Gastroesophageal sphincter (tissue), 3 donors: ENCODE measurements around the gene ADH6.

Experiments
- EP300 ChIP-seq: sonication (generic); formaldehyde crosslinking; IDR thresholded peaks from one replicate; pipeline ENCODE4 v1.6.1; 2017; ENCODE audit warnings: antibody characterized with exemption, mild to moderate bottlenecking
- POLR2A ChIP-seq, 2 donors: fragments of 450-650 bp; IDR thresholded peaks; one replicate each; pipeline ENCODE4 v1.6.1; 2017; ENCODE audit warnings: antibody characterized with exemption in 2 of 2, mild to moderate bottlenecking in 2 of 2, moderate library complexity in 1 of 2
- POLR2AphosphoS5 ChIP-seq: sonication (generic); formaldehyde crosslinking; IDR thresholded peaks from one replicate; pipeline ENCODE4 v1.6.1; 2017; ENCODE audit warnings: antibody characterized with exemption
- TF ChIP-seq, protein P1 (sequence below), 4 experiments: fragments of 200-600 bp in 2 of 4; fragments of 450-650 bp in 2 of 4; sonication (generic) in 1 of 4; IDR thresholded peaks; one replicate each; pipeline ENCODE4 v1.5.1; 2017 to 2019; ENCODE audit warnings: antibody characterized with exemption in 4 of 4, mild to moderate bottlenecking in 2 of 4, moderate library complexity in 2 of 4

DNA sequence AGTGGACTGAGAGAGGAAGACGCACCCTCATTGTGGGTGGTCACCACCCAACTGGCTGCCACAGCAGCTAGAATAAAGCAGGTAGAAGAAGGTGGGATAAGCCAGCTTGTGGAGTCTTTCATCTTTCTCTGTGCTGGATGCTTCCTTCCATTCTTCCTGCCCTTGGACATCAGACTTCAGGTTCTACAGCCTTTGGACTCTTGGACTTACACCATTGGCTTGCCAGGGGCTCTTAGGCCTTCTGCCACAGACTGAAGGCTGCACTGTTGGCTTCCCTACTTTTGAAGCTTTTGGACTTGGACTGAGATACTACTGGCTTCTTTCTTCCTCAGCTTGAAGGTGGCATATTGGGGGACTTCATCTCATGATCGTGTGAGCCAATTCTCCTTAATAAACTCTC is 33.5 kb downstream of the ADH6 start:
- TF ChIP-seq, protein P1, sequence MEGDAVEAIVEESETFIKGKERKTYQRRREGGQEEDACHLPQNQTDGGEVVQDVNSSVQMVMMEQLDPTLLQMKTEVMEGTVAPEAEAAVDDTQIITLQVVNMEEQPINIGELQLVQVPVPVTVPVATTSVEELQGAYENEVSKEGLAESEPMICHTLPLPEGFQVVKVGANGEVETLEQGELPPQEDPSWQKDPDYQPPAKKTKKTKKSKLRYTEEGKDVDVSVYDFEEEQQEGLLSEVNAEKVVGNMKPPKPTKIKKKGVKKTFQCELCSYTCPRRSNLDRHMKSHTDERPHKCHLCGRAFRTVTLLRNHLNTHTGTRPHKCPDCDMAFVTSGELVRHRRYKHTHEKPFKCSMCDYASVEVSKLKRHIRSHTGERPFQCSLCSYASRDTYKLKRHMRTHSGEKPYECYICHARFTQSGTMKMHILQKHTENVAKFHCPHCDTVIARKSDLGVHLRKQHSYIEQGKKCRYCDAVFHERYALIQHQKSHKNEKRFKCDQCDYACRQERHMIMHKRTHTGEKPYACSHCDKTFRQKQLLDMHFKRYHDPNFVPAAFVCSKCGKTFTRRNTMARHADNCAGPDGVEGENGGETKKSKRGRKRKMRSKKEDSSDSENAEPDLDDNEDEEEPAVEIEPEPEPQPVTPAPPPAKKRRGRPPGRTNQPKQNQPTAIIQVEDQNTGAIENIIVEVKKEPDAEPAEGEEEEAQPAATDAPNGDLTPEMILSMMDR (IDR thresholded peaks at IDR 0.05): no peak
- TF ChIP-seq POLR2AphosphoS5: no peak
- no peak for TF ChIP-seq POLR2A (IDR thresholded peaks at IDR 0.05)
- no peak for TF ChIP-seq EP300
